Uterus (tissue), 4 donors: ENCODE results near the gene EPOP. TPM values are rescaled to one million over a fixed set of nuclear protein-coding genes. Genes with fewer than 3 reads are reported as not detected.
"Not testable (repeated sequence)": the region's sequence is repeated elsewhere in the genome, so short reads cannot be mapped to it uniquely, and the experiment has no call there.

Source experiments
- DNase-seq, 2 donors: peaks; one replicate each; pipeline ENCODE4 v3.0.0-alpha.2; 2019 to 2020
- H3K27ac ChIP-seq, 2 donors: fragments of 200-600 bp; sonication (generic); 1 replicate in 1 of 2; 2 replicates in 1 of 2; pipeline ENCODE4 v1.5.1; 2016 to 2018
- H3K27me3 ChIP-seq, 2 donors: fragments of 200-600 bp; sonication (generic); one replicate each; pipeline ENCODE4 v1.5.1; 2018 to 2019; ENCODE audit warnings: control low read depth in 1 of 2
- H3K36me3 ChIP-seq, 2 donors: fragments of 200-600 bp; sonication (generic); one replicate each; pipeline ENCODE4 v1.5.1; 2019; ENCODE audit warnings: control low read depth in 1 of 2
- H3K4me1 ChIP-seq, 2 donors: fragments of 200-600 bp; sonication (generic); one replicate each; pipeline ENCODE4 v1.5.1; 2018 to 2019; ENCODE audit warnings: control low read depth in 1 of 2
- H3K4me3 ChIP-seq, 2 donors: fragments of 200-600 bp; sonication (generic); 1 replicate in 1 of 2; 2 replicates in 1 of 2; pipeline ENCODE4 v1.5.1; 2018 to 2019; ENCODE audit warnings: mild to moderate bottlenecking in 1 of 2
- H3K9me3 ChIP-seq, 2 donors: fragments of 200-600 bp; sonication (generic); one replicate each; pipeline ENCODE4 v1.5.1; 2019; ENCODE audit warnings: control low read depth in 1 of 2
- POLR2A ChIP-seq, 2 donors: fragments of 450-650 bp; IDR thresholded peaks; one replicate each; pipeline ENCODE4 v1.6.1; 2016; ENCODE audit warnings: antibody characterized with exemption in 2 of 2, mild to moderate bottlenecking in 1 of 2, moderate library complexity in 1 of 2
- intact Hi-C: fragments of 100-400 bp; cut with DNase I; formaldehyde crosslinking; loops from one replicate; pipeline ENCODE4 v1.15.1; 2023; ENCODE audit warnings: low total_unique reads
- total RNA-seq, 4 donors: library from RNA; depleted of rRNA in 3 of 4; stranded (reverse); fragments of >200 nt in 3 of 4; gene quantifications; one replicate each; pipeline versions ENCODE4 v1.1.0 to v1.2.4, GENCODE V29; 2014 to 2023
- TF ChIP-seq, protein P1 (sequence below), 4 experiments: fragments of 200-600 bp in 2 of 4; fragments of 450-650 bp in 2 of 4; sonication (generic) in 2 of 4; IDR thresholded peaks; one replicate each; pipeline ENCODE4 v1.5.1; 2016 to 2019; ENCODE audit warnings: antibody characterized with exemption in 4 of 4, mild to moderate bottlenecking in 2 of 4, moderate library complexity in 1 of 4
- donor health status: DM: yes; HTN: yes; CAD: no.

Gene EPOP
- total RNA-seq, 4 donors from 2014 or later, result under 0.01 to 1.1 (median 1.0) TPM; not detected in 1

DNA sequence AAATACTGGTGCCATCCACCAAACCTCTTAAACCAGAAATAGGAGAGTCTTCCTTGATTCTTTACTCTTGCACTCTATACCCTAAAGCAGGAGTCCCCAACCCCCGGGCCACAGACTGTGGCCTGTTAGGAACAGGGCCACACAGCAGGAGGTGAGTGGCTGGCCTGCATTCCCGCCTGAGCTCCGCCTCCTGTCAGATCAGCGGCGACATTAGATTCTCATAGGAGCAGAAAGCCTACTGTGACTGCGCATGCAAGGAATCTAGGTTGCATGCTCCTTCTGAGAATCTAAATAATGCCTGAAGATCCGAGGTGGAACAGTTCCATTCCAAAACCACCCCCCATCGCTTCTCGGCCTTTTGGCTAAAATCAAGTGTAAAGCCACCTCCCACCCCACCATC is 38.7 kb downstream of the EPOP start:
- H3K36me3 ChIP-seq, result no peaks in the 10 kb centered on the region
- no peaks in the 10 kb centered on the region for H3K9me3 ChIP-seq
- no peak for TF ChIP-seq POLR2A (IDR thresholded peaks at IDR 0.05)
- TF ChIP-seq, protein P1, sequence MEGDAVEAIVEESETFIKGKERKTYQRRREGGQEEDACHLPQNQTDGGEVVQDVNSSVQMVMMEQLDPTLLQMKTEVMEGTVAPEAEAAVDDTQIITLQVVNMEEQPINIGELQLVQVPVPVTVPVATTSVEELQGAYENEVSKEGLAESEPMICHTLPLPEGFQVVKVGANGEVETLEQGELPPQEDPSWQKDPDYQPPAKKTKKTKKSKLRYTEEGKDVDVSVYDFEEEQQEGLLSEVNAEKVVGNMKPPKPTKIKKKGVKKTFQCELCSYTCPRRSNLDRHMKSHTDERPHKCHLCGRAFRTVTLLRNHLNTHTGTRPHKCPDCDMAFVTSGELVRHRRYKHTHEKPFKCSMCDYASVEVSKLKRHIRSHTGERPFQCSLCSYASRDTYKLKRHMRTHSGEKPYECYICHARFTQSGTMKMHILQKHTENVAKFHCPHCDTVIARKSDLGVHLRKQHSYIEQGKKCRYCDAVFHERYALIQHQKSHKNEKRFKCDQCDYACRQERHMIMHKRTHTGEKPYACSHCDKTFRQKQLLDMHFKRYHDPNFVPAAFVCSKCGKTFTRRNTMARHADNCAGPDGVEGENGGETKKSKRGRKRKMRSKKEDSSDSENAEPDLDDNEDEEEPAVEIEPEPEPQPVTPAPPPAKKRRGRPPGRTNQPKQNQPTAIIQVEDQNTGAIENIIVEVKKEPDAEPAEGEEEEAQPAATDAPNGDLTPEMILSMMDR (IDR thresholded peaks at IDR 0.05), result no peak
- intact Hi-C loops, result no loop called here
- DNase-seq, result no peak
- H3K27me3 ChIP-seq, result no peaks in the 10 kb centered on the region
- no peak overlapping the region for H3K27ac ChIP-seq
- no peaks in the 10 kb centered on the region for H3K4me1 ChIP-seq
- no peak overlapping the region for H3K4me3 ChIP-seq

DNA sequence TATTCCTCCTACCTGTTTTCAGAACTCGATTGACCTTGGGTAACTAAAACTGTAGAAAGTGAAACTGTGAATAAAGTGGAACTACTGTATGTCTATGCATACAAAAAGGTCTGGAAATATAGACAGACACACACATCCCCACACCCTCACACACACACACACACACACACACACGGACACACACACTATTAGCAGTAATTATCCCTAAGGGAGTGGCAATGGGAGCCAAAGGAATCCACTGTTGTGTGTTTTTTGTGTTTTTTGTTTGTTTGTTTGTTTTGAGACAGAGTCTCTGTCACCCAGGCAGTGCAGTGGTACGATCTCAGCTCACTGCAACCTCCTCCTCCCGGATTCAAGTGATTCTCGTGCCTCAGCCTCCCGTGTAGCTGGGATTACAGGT is 42.4 kb downstream of the EPOP start:
- DNase-seq, result no peak

DNA sequence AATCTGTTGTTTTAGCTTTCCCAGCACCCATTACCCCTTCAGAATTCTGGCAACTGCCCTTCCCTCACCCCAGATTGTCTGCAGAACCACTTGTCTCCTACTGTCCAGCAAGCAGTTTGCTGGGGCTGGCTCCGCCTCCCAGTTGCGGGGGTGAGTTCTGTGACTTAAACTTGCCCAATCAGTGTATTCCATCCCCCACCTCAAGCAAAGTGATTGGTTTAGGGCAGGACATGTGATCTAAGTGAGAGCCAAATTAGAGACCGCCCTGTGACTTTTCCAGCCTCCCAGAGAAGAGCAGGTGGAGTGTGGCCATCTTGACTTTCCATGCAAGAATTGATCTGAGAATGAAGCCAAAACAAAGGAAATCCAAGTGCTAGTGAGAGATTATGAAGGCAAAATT is 46.3 kb downstream of the EPOP start:
- Histone ChIP-seq H3K36me3 (no peaks in the 10 kb centered on the region), H3K9me3 (no peaks in the 10 kb centered on the region), H3K27ac (no peak overlapping the region), H3K4me3 (no peak overlapping the region), H3K4me1 (no peaks in the 10 kb centered on the region), H3K27me3 (no peaks in the 10 kb centered on the region)
- DNase-seq, result no peak
- intact Hi-C loops, result no loop called here
- TF ChIP-seq, protein P1 (IDR thresholded peaks at IDR 0.05), result no peak
- TF ChIP-seq POLR2A (IDR thresholded peaks at IDR 0.05), result no peak

More for the DNA sequence above, 42.4 kb downstream of the EPOP start:
- no peaks in the 10 kb centered on the region for H3K4me1 ChIP-seq
- TF ChIP-seq, protein P1 (IDR thresholded peaks at IDR 0.05), result no peak
- TF ChIP-seq POLR2A (IDR thresholded peaks at IDR 0.05), result no peak
- H3K9me3 ChIP-seq, result no peaks in the 10 kb centered on the region
- intact Hi-C loops, result no loop called here
- no peaks in the 10 kb centered on the region for H3K27me3 ChIP-seq
- no peak overlapping the region for H3K27ac ChIP-seq
- no peaks in the 10 kb centered on the region for H3K36me3 ChIP-seq
- H3K4me3 ChIP-seq, result no peak overlapping the region

DNA sequence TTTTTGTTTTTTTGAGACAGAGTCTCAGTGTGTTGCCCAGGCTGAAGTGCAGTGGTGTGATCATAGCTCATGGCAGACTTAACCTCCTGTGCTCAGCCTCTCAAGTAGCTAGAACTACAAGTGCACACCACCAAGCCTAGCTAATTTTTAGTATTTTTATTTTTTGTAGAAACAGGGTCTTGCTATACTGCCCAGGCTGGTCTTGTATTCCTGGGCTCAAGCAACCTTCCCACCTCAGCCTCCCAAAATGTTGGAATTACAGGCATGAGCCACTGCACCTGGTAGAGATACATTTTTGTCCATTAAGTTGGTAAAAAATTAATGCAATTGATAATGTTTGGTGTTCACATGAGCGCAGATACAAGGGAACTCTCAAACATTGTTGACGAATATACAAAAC is 46.8 kb downstream of the EPOP start:
- Histone ChIP-seq H3K36me3 (no peaks in the 10 kb centered on the region), H3K27ac (no peak overlapping the region), H3K4me3 (no peak overlapping the region), H3K4me1 (no peaks in the 10 kb centered on the region), H3K9me3 (no peaks in the 10 kb centered on the region), H3K27me3 (no peaks in the 10 kb centered on the region)
- TF ChIP-seq, protein P1 (IDR thresholded peaks at IDR 0.05), result no peak
- no peak for TF ChIP-seq POLR2A (IDR thresholded peaks at IDR 0.05)
- intact Hi-C loops, result no loop called here
- DNase-seq, result no peak

DNA sequence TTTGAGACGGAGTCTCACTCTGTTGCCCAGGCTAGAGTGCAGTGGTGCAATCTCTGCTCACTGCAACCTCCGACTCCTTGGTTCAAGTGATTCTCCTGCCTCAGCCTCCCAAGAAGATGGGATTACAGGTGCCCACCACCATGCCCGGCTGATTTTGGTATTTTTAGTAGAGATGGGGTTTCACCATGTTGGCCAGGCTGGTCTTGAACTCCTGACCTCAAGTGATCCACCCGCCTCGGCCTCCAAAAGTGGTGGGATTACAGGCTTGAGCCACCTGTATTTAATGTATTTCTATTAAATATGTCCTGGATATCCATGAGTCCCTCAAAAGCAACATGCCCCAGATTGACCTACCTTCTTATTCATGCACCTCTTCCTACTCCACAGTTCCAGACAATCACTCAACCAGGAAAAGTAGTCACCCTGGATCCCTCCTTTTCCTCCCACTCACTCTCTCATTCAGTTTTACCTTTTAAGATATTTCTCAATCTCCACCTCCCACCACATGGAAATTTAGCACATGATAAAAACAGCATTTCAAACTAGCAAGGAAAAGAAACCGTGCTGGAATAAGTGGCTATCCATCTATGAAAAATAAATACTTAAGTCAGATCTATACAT is 48.0 kb downstream of the EPOP start:
- H3K4me1 ChIP-seq, H3K9me3 ChIP-seq, intact Hi-C loops, H3K36me3 ChIP-seq, H3K4me3 ChIP-seq, H3K27me3 ChIP-seq, DNase-seq, H3K27ac ChIP-seq: not testable (repeated sequence)

DNA sequence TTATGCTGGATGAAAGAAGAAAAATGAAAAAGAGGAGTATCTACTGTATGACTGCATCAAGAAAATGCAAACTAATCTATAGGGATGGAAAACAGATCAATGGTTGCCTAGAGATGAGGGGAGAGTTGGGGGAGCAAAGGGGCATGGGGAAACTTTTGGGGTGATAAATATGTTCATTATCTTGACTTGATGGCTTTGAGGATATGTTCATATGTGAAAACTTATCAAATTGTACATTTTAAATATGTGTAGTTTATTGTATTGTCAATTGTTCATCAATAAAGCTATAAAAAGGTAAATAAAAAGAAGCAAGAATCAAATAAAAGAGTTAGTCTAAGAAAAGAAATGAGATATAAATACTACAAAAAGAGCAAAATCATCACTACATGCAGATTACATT is 49.3 kb downstream of the EPOP start:
- Histone ChIP-seq H3K4me1 (no peaks in the 10 kb centered on the region), H3K27ac (no peak overlapping the region), H3K27me3 (no peaks in the 10 kb centered on the region), H3K9me3 (no peaks in the 10 kb centered on the region), H3K36me3 (no peaks in the 10 kb centered on the region), H3K4me3 (no peak overlapping the region)
- TF ChIP-seq POLR2A (IDR thresholded peaks at IDR 0.05), result no peak
- TF ChIP-seq, protein P1 (IDR thresholded peaks at IDR 0.05), result no peak
- no peak for DNase-seq
- intact Hi-C loops, result no loop called here

DNA sequence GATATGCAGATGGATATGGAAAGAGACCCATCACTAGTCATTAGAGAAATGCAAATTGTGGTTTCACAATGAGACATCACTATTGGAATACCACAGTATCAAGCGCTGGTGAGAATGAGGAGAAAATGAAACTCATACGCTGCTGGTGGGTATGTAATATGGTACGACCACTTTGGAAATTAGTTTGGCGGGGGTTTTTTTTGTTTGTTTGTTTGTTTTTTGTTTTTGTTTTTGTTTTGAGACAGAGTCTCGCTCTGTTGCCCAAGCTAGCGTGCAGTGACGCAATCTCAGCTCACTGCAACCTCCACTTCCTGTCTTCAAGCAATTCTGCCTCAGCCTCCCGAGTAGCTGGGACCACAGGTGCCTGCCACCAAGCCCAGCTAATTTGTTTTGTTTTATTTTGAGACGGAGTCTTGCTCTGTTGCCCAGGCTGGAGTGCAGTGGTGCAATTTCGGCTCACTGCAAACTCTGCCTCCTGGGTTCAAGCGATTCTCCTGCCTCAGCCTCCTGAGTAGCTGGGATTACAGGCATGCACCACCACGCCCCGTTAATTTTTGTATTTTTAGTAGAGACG is 49.9 kb downstream of the EPOP start:
- H3K27ac ChIP-seq, H3K4me3 ChIP-seq, H3K4me1 ChIP-seq, H3K9me3 ChIP-seq, DNase-seq, H3K36me3 ChIP-seq, intact Hi-C loops, H3K27me3 ChIP-seq: not testable (repeated sequence)
